ENCODE measurements around the gene KCNIP4. TPM values are rescaled to one million over a fixed set of nuclear protein-coding genes. Genes with fewer than 3 reads are reported as not detected.
"Not testable (repeated sequence)": the region's sequence is repeated elsewhere in the genome, so short reads cannot be mapped to it uniquely, and the experiment has no call there.

KCNIP4 gene
- total RNA-seq, 4 donors from 2014 or later, result not detected

- Histone ChIP-seq H3K27me3 (no peaks in the 10 kb centered on the region), H3K27ac (no peak overlapping the region), H3K4me1 (no peaks in the 10 kb centered on the region), H3K9me3 (no peaks in the 10 kb centered on the region), H3K36me3 (no peaks in the 10 kb centered on the region), H3K4me3 (no peak overlapping the region)
- WGBS, 2 donors, result 82 to 89% methylated on average over 2 of the region's 2 CpGs
- no peak for TF ChIP-seq EP300 (IDR thresholded peaks at IDR 0.05)
- TF ChIP-seq POLR2A (IDR thresholded peaks at IDR 0.05), result no peak
- DNase-seq (ENCODE audit: low spot score in 2 of 2), result no peak
Observed at GRCh38 chr4:21374641-21375368, 573.8 kb downstream of the KCNIP4 start.

- no peak for DNase-seq (ENCODE audit: low spot score in 2 of 2)
Observed at GRCh38 chr4:21367567-21367966, 581.0 kb downstream of the KCNIP4 start.

GRCh38 chr4:21366840-21367239 lies 581.7 kb downstream of the KCNIP4 start:
- no peak overlapping the region for H3K4me3 ChIP-seq
- no peaks in the 10 kb centered on the region for H3K36me3 ChIP-seq
- no peak overlapping the region for H3K27ac ChIP-seq
- TF ChIP-seq CTCF (IDR thresholded peaks at IDR 0.05) (no peak), POLR2A (IDR thresholded peaks at IDR 0.05) (no peak), EP300 (IDR thresholded peaks at IDR 0.05) (no peak)
- H3K4me1 ChIP-seq, result no peaks in the 10 kb centered on the region
- DNase-seq (ENCODE audit: low spot score in 2 of 2), result no peak
- no peaks in the 10 kb centered on the region for H3K27me3 ChIP-seq
- WGBS, 2 donors, result 32 to 48% methylated on average over 1 of the region's 1 CpG
- no peaks in the 10 kb centered on the region for H3K9me3 ChIP-seq

More at GRCh38 chr4:21367567-21367966, 581.0 kb downstream of the KCNIP4 start:
- Histone ChIP-seq H3K27me3 (no peaks in the 10 kb centered on the region), H3K4me3 (no peak overlapping the region), H3K27ac (no peak overlapping the region), H3K9me3 (no peaks in the 10 kb centered on the region), H3K4me1 (no peaks in the 10 kb centered on the region), H3K36me3 (no peaks in the 10 kb centered on the region)
- 40 to 48% methylated on average over 2 of the region's 2 CpGs for WGBS, 2 donors
- TF ChIP-seq EP300 (IDR thresholded peaks at IDR 0.05) (no peak), POLR2A (IDR thresholded peaks at IDR 0.05) (no peak), CTCF (IDR thresholded peaks at IDR 0.05) (no peak)

GRCh38 chr4:21366312-21366711 lies 582.3 kb downstream of the KCNIP4 start:
- DNase-seq (ENCODE audit: low spot score in 2 of 2), result no peak
- WGBS, 2 donors, result 34 to 35% methylated on average over 2 of the region's 2 CpGs
- Histone ChIP-seq H3K4me3 (no peak overlapping the region), H3K4me1 (no peaks in the 10 kb centered on the region), H3K27ac (no peak overlapping the region), H3K27me3 (no peaks in the 10 kb centered on the region), H3K36me3 (no peaks in the 10 kb centered on the region), H3K9me3 (no peaks in the 10 kb centered on the region)
- TF ChIP-seq EP300 (IDR thresholded peaks at IDR 0.05), result no peak
- no peak for TF ChIP-seq CTCF (IDR thresholded peaks at IDR 0.05)
- TF ChIP-seq POLR2A (IDR thresholded peaks at IDR 0.05), result no peak

GRCh38 chr4:21363701-21364100 lies 584.9 kb downstream of the KCNIP4 start:
- H3K27ac ChIP-seq, result no peak overlapping the region
- no peaks in the 10 kb centered on the region for H3K4me1 ChIP-seq
- no peak for TF ChIP-seq CTCF (IDR thresholded peaks at IDR 0.05)
- no peak for TF ChIP-seq POLR2A (IDR thresholded peaks at IDR 0.05)
- TF ChIP-seq EP300 (IDR thresholded peaks at IDR 0.05), result no peak
- no peak overlapping the region for H3K4me3 ChIP-seq
- H3K36me3 ChIP-seq, result no peaks in the 10 kb centered on the region
- no peaks in the 10 kb centered on the region for H3K9me3 ChIP-seq
- 79 to 86% methylated on average over 1 of the region's 1 CpG for WGBS, 2 donors
- DNase-seq (ENCODE audit: low spot score in 2 of 2), result no peak
- no peaks in the 10 kb centered on the region for H3K27me3 ChIP-seq

DNA sequence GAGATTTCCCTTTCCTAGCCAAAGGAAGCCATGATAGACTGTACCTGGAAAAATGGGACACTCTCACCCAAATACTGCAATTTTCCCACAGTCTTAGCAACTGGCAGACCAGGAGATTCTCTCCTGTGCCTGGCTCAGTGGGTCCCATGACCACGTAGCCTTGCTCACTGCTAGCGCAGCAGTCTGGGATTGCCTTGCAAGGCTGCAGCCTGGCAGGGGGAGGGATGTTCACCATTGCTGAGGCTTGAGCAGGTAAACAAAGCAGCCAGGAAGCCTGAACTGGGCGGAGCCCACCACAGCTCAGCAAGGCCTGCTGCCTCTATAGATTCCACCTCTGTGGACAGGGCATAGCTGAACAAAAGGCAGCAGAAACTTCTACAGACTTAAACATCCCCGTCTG lies 596.2 kb downstream of the KCNIP4 start:
- not testable (repeated sequence) for H3K4me1 ChIP-seq; DNase-seq (ENCODE audit: low spot score in 2 of 2); H3K36me3 ChIP-seq; H3K27ac ChIP-seq; H3K4me3 ChIP-seq; H3K27me3 ChIP-seq
- H3K9me3 ChIP-seq, result peaks cover 0 to 18% (median 2%) of the 10 kb centered on the region in 4 donors
- WGBS, 2 donors, result 85 to 86% methylated on average over 2 to 4 of the region's 4 CpGs

All from tibial nerve (tissue), 4 donors.